HCT116 (cell line): ENCODE measurements around the gene ATCAY. TPM values are rescaled to one million over a fixed set of nuclear protein-coding genes. Genes with fewer than 3 reads are reported as not detected.

ENCODE experiments used
- ATAC-seq: fragments of 200-7000 bp; cut with Tn5 transposase; 2 replicates; pipeline ENCODE4 v1.9.1; 2020; ENCODE audit warnings: mild to moderate bottlenecking, moderate library complexity
- BruUV-seq: library from RNA; stranded (reverse); fragments of 400-500 nt; replicated peaks from 2 replicates; lab custom pipeline; 2021; lab: Mats Ljungman, UMichigan
- CTCF ChIA-PET: fragments of 300-600 bp; sonication (Branson Sonifier 250); formaldehyde crosslinking; loops from one replicate; lab custom pipeline; 2021; ENCODE audit warnings: antibody characterized with exemption; lab: Charles Lee
- POLR2A ChIA-PET: fragments of 300-600, 350-600 bp; sonication (Branson Sonifier 250); formaldehyde crosslinking; loops from one replicate; lab custom pipeline; 2021; ENCODE audit warnings: antibody characterized with exemption; lab: Charles Lee
- RAD21 ChIA-PET, 2 experiments: fragments of 300-600 bp; sonication (Branson Sonifier 250); formaldehyde crosslinking; loops; one replicate each; lab custom pipeline; 2023; ENCODE audit warnings: low total read pairs in 2 of 2; ENCODE audit not compliant: uncharacterized antibody in 2 of 2, unreplicated experiment in 2 of 2, low non-redundant PET in 1 of 2; lab: Charles Lee
- DNase-seq: peaks from one replicate; pipeline ENCODE4 v3.0.0-alpha.2; 2010; ENCODE audit warnings: low read depth, low spot score
- H2AFZ ChIP-seq: fragments of 200-600 bp; shearing (Covaris generic), sonication (generic); 2 replicates; pipeline ENCODE4 v1.6.1; 2017; ENCODE audit warnings: low read depth, mixed run types, mixed read lengths, antibody characterized with exemption, low read length; ENCODE audit not compliant: poor library complexity, severe bottlenecking
- H3K27ac ChIP-seq: 2 replicates; pipeline ENCODE4 v1.5.1; 2012; ENCODE audit warnings: low read depth, low read length
- H3K27me3 ChIP-seq: fragments of 200-600 bp; sonication (generic); 2 replicates; pipeline ENCODE4 v1.6.1; 2016; ENCODE audit warnings: mixed run types, low read length, mixed read lengths; ENCODE audit not compliant: insufficient read depth
- H3K36me3 ChIP-seq, 2 experiments: fragments of 200-500 bp in 1 of 2; fragments of 200-600 bp in 1 of 2; sonication (Bioruptor generic) in 1 of 2; sonication (generic) in 1 of 2; 2 replicates each; pipeline versions ENCODE4 v1.5.1 to v1.6.1; 2014 to 2016; ENCODE audit warnings: low read length in 2 of 2, inconsistent platforms in 1 of 2, mixed read lengths in 1 of 2, mixed run types in 1 of 2; ENCODE audit not compliant: insufficient read depth in 2 of 2, control insufficient read depth in 1 of 2
- H3K4me1 ChIP-seq, 2 experiments: fragments of 200-600 bp in 1 of 2; sonication (generic) in 1 of 2; 2 replicates each; pipeline versions ENCODE4 v1.5.1 to v1.6.1; 2012 to 2017; ENCODE audit warnings: low read length in 2 of 2, inconsistent platforms in 1 of 2, mild to moderate bottlenecking in 1 of 2, mixed read lengths in 1 of 2, mixed run types in 1 of 2, moderate library complexity in 1 of 2; ENCODE audit not compliant: insufficient read depth in 2 of 2, control insufficient read depth in 1 of 2
- H3K4me2 ChIP-seq: fragments of 200-600 bp; sonication (generic); 2 replicates; pipeline ENCODE4 v1.6.1; 2017; ENCODE audit warnings: mixed run types, low read length, mixed read lengths
- H3K4me3 ChIP-seq, 2 experiments: fragments of 200-600 bp in 1 of 2; sonication (generic) in 1 of 2; replicated peaks in 1 of 2; 2 replicates each; pipeline ENCODE4 v1.5.1; 2011 to 2016; ENCODE audit warnings: low read length in 2 of 2, control low read depth in 1 of 2, low read depth in 1 of 2, mild to moderate bottlenecking in 1 of 2, mixed read lengths in 1 of 2, mixed run types in 1 of 2
- H3K79me2 ChIP-seq: fragments of 200-600 bp; sonication (generic); 2 replicates; pipeline ENCODE4 v1.6.1; 2017; ENCODE audit warnings: mild to moderate bottlenecking, mixed run types, low read length, moderate library complexity, mixed read lengths; ENCODE audit not compliant: insufficient read depth
- H3K9ac ChIP-seq: fragments of 200-600 bp; sonication (generic); 2 replicates; pipeline ENCODE4 v1.6.1; 2016; ENCODE audit warnings: low read length, mixed read lengths
- H3K9me2 ChIP-seq: fragments of 200-600 bp; sonication (generic), shearing (Covaris generic); 2 replicates; pipeline ENCODE4 v1.6.1; 2017; ENCODE audit warnings: mixed run types, mild to moderate bottlenecking, moderate library complexity; ENCODE audit not compliant: insufficient read depth
- H3K9me3 ChIP-seq, 2 experiments: fragments of 200-500 bp in 1 of 2; fragments of 200-600 bp in 1 of 2; sonication (Bioruptor generic) in 1 of 2; sonication (generic) in 1 of 2; 2 replicates each; pipeline ENCODE4 v1.6.1; 2014 to 2017; ENCODE audit warnings: low read length in 2 of 2, mixed read lengths in 2 of 2, inconsistent platforms in 1 of 2, low read depth in 1 of 2, mild to moderate bottlenecking in 1 of 2, mixed run types in 1 of 2, moderate library complexity in 1 of 2; ENCODE audit not compliant: control insufficient read depth in 1 of 2, insufficient read depth in 1 of 2
- H4K20me1 ChIP-seq: fragments of 200-600 bp; sonication (generic), shearing (Covaris generic); 2 replicates; pipeline ENCODE4 v1.6.1; 2017; ENCODE audit warnings: mixed run types, mild to moderate bottlenecking, moderate library complexity; ENCODE audit not compliant: insufficient read depth
- CBX3 ChIP-seq: IDR thresholded peaks from 2 replicates; pipeline ENCODE4 v1.6.1; 2012; ENCODE audit warnings: low read depth
- CEBPB ChIP-seq: IDR thresholded peaks from 2 replicates; pipeline ENCODE4 v1.6.1; 2012; ENCODE audit warnings: low read depth
- EGR1 ChIP-seq: IDR thresholded peaks from 2 replicates; pipeline ENCODE4 v1.6.1; 2012; ENCODE audit warnings: low read depth
- ELF1 ChIP-seq: IDR thresholded peaks from 2 replicates; pipeline ENCODE4 v1.6.1; 2012; ENCODE audit warnings: low read depth, borderline replicate concordance
- EZH2phosphoT487 ChIP-seq: fragments of 200-600 bp; IDR thresholded peaks from 2 replicates; pipeline ENCODE4 v1.6.1; 2018; ENCODE audit warnings: antibody characterized with exemption, borderline replicate concordance
- FOSL1 ChIP-seq: IDR thresholded peaks from 2 replicates; pipeline ENCODE4 v1.6.1; 2012; ENCODE audit warnings: low read depth
- POLR2A ChIP-seq: IDR thresholded peaks from 2 replicates; pipeline ENCODE4 v1.7.0; 2011; ENCODE audit warnings: borderline replicate concordance; ENCODE audit not compliant: insufficient read depth, insufficient read length; ENCODE audit errors: extremely low read depth
- POLR2AphosphoS5 ChIP-seq: IDR thresholded peaks from 2 replicates; pipeline ENCODE4 v1.6.1; 2011; ENCODE audit warnings: mild to moderate bottlenecking, low read depth, low read length, moderate library complexity
- RAD21 ChIP-seq: IDR thresholded peaks from 2 replicates; pipeline ENCODE4 v1.6.1; 2012; ENCODE audit warnings: low read depth, mild to moderate bottlenecking
- SP1 ChIP-seq: IDR thresholded peaks from 2 replicates; pipeline ENCODE4 v1.6.1; 2012; ENCODE audit warnings: low read depth
- SRF ChIP-seq: IDR thresholded peaks from 2 replicates; pipeline ENCODE4 v1.6.1; 2012; ENCODE audit warnings: low read depth
- TCF7L2 ChIP-seq: IDR thresholded peaks from 2 replicates; pipeline ENCODE4 v1.7.0; 2011; ENCODE audit warnings: borderline replicate concordance, inconsistent platforms; ENCODE audit not compliant: insufficient read depth, insufficient read length; ENCODE audit errors: extremely low read depth
- YY1 ChIP-seq: IDR thresholded peaks from 2 replicates; pipeline ENCODE4 v1.6.1; 2011; ENCODE audit warnings: low read length, low read depth, moderate library complexity, mild to moderate bottlenecking; ENCODE audit not compliant: insufficient replicate concordance; ENCODE audit errors: extremely low read depth
- ZFX ChIP-seq: fragments of 450-650 bp; IDR thresholded peaks from 2 replicates; pipeline ENCODE4 v1.6.1; 2017
- intact Hi-C: fragments of 100-400 bp; cut with micrococcal nuclease; formaldehyde crosslinking; loops from 2 replicates; pipeline ENCODE4 v1.10.0; 2022
- total RNA-seq: library from RNA; stranded (reverse); gene quantifications from one replicate; pipeline ENCODE4 v1.2.1, GENCODE V29; 2021; ENCODE audit not compliant: unreplicated experiment
- TF ChIP-seq, protein P1 (sequence below): IDR thresholded peaks from 2 replicates; pipeline ENCODE4 v1.6.1; 2012
- TF ChIP-seq, protein P2 (sequence below): IDR thresholded peaks from 2 replicates; pipeline ENCODE4 v1.6.1; 2011; ENCODE audit warnings: mild to moderate bottlenecking, low read length, moderate library complexity; ENCODE audit not compliant: insufficient replicate concordance; ENCODE audit errors: extremely low read depth
- TF ChIP-seq, protein P3 (sequence below): IDR thresholded peaks from 2 replicates; pipeline ENCODE4 v1.6.1; 2012; ENCODE audit warnings: low read depth
- TF ChIP-seq, protein P4 (sequence below): IDR thresholded peaks from 2 replicates; pipeline ENCODE4 v1.6.1; 2012

ATCAY gene
- total RNA-seq, 1 experiment from 2014 or later = not detected

DNA sequence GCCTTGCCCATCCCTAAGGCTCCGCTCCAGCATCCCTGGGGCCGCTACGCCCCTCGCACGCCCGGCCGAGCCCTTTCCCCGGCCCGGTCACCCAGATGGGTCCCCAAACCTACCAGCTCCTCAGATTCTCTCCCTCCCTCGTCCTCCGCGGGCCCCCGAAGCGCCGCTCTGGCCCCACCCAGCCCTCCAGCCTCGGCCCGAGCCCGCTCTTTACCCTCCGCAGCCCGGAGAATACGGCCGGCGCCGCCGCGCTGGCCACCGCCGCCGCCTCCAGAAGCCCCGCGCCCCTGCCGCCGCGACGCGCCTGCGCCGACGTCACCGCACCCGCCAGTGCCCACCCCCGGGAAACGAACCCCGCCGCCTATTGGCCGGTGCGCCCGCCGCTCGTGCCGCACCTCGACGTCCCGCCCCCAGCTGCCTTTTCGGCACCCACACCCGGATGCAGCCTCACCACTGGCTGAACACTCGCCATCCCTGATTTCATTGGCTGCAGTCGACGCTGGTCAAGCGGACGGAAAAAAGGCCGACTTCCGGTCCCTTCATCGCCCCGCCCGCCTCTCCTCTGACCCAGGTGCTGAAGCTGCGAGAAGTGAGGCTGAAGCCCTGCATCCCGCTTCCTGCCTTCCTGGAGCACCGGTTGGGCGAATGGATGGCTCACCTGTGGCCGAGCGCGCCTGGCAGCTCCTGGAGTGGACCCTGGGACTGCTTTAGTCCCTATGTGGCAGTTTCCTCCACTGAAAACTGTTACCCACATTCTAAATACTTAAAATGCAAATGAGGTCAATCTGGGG is 90.5 kb downstream of the ATCAY start, which contains the start of gene DAPK3:
DAPK3 (minus strand) TSS at position 292 of the 791 bp plus-strand sequence. CDS start 1,364 bp downstream, outside the sequence.
- ChIA-PET POLR2A (interaction anchor here (1.0 to 5.4 kb wide), 5 partner anchors 9 to 119 kb away, joined by 4 to 60 read pairs (median 5); partner anchors contain the start of gene EEF2), RAD21 (interaction anchor here in 1 of 2 experiments (1.2 kb wide), 1 partner anchor 118 kb away, joined by 7 read pairs; no protein-coding TSS in a partner anchor), CTCF (interaction anchor here (0.9 to 1.8 kb wide), 4 partner anchors 15 to 122 kb away, joined by 4 to 14 read pairs (median 6); partner anchors contain the start of gene EEF2)
- Histone ChIP-seq H3K79me2 (peaks cover 58% of the 10 kb centered on the region), H3K9me2 (no peaks in the 10 kb centered on the region), H2AFZ (no peak within 1 kb of the TSS), H3K9me3 (no peaks in the 10 kb centered on the region), H3K36me3 (peaks cover 8 to 29% of the 10 kb centered on the region in 2 experiments; a peak in 3 of 4 replicates), H3K27me3 (no peaks in the 10 kb centered on the region), H3K27ac (peak within 1 kb of the TSS; percentile 76), H3K4me3 (peak within 1 kb of the TSS; percentile 82 to 96), H3K4me1 (peaks cover 15 to 30% of the 10 kb centered on the region in 2 experiments), H3K9ac (peak within 1 kb of the TSS; percentile 99), H3K4me2 (peak within 1 kb of the TSS; percentile 83), H4K20me1 (peaks cover 3% of the 10 kb centered on the region; the same call in 1 of the 2 replicates)
- ATAC-seq = peak; percentile 84
- DNase-seq = peak; percentile 96
- intact Hi-C loops = loop anchor here (2.0 kb wide), 1 partner anchor 118 kb away; no protein-coding TSS in a partner anchor
- BruUV-seq = no TSS peak
- TF ChIP-seq EZH2phosphoT487 (no peak), CBX3 (no peak), POLR2AphosphoS5 (peak; percentile 73), YY1 (peak; percentile 26), CEBPB (no peak), FOSL1 (no peak), SP1 (peak; percentile 97), ZFX (peak; percentile 41; the same call in 1 of the 2 replicates), EGR1 (peak; percentile 10), POLR2A (no peak), TCF7L2 (peak; percentile 88), ELF1 (no peak; the same call in 1 of the 2 replicates), SRF (peak; percentile 86; the same call in 1 of the 2 replicates), RAD21 (no peak)
- TF ChIP-seq, protein P1, sequence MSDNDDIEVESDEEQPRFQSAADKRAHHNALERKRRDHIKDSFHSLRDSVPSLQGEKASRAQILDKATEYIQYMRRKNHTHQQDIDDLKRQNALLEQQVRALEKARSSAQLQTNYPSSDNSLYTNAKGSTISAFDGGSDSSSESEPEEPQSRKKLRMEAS = peak; percentile 53; the same call in 1 of the 2 replicates
- TF ChIP-seq, protein P2, sequence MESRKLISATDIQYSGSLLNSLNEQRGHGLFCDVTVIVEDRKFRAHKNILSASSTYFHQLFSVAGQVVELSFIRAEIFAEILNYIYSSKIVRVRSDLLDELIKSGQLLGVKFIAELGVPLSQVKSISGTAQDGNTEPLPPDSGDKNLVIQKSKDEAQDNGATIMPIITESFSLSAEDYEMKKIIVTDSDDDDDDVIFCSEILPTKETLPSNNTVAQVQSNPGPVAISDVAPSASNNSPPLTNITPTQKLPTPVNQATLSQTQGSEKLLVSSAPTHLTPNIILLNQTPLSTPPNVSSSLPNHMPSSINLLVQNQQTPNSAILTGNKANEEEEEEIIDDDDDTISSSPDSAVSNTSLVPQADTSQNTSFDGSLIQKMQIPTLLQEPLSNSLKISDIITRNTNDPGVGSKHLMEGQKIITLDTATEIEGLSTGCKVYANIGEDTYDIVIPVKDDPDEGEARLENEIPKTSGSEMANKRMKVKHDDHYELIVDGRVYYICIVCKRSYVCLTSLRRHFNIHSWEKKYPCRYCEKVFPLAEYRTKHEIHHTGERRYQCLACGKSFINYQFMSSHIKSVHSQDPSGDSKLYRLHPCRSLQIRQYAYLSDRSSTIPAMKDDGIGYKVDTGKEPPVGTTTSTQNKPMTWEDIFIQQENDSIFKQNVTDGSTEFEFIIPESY = no peak
- TF ChIP-seq, protein P3, sequence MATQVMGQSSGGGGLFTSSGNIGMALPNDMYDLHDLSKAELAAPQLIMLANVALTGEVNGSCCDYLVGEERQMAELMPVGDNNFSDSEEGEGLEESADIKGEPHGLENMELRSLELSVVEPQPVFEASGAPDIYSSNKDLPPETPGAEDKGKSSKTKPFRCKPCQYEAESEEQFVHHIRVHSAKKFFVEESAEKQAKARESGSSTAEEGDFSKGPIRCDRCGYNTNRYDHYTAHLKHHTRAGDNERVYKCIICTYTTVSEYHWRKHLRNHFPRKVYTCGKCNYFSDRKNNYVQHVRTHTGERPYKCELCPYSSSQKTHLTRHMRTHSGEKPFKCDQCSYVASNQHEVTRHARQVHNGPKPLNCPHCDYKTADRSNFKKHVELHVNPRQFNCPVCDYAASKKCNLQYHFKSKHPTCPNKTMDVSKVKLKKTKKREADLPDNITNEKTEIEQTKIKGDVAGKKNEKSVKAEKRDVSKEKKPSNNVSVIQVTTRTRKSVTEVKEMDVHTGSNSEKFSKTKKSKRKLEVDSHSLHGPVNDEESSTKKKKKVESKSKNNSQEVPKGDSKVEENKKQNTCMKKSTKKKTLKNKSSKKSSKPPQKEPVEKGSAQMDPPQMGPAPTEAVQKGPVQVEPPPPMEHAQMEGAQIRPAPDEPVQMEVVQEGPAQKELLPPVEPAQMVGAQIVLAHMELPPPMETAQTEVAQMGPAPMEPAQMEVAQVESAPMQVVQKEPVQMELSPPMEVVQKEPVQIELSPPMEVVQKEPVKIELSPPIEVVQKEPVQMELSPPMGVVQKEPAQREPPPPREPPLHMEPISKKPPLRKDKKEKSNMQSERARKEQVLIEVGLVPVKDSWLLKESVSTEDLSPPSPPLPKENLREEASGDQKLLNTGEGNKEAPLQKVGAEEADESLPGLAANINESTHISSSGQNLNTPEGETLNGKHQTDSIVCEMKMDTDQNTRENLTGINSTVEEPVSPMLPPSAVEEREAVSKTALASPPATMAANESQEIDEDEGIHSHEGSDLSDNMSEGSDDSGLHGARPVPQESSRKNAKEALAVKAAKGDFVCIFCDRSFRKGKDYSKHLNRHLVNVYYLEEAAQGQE = peak; percentile 79
- TF ChIP-seq, protein P4, sequence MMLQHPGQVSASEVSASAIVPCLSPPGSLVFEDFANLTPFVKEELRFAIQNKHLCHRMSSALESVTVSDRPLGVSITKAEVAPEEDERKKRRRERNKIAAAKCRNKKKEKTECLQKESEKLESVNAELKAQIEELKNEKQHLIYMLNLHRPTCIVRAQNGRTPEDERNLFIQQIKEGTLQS = no peak
